ENCODE data around the gene SEZ6. TPM values are rescaled to one million over a fixed set of nuclear protein-coding genes. Genes with fewer than 3 reads are reported as not detected.

The SEZ6 gene
- total RNA-seq, 2 experiments from 2014 or later, result not detected

- Mint-ChIP-seq H3K4me1 (ENCODE audit: low read depth) (peaks cover 13% of the 10 kb centered on the region), H3K36me3 (ENCODE audit: low read depth) (peaks cover 70% of the 10 kb centered on the region), H3K27ac (no peak overlapping the region), H3K9me3 (peaks cover 4% of the 10 kb centered on the region), H3K4me3 (no peak overlapping the region), H3K27me3 (no peaks in the 10 kb centered on the region)
- no peak for TF ChIP-seq CTCF (IDR thresholded peaks at IDR 0.05)
- ChIA-PET POLR2A (interaction anchor here (1.5 to 2.1 kb wide), 3 partner anchors 10 to 70 kb away, joined by 5 to 6 read pairs (median 6); partner anchors contain the start of genes DHRS13 and FAM222B), CTCF (interaction anchor here (1.0 to 3.6 kb wide), 13 partner anchors 9 to 185 kb away, joined by 3 to 15 read pairs (median 4); partner anchors contain the start of genes DHRS13 and TLCD1)
- DNase-seq (peak; percentile 43), ATAC-seq (peak; percentile 38)
- intact Hi-C loops (cut with micrococcal nuclease), result no loop called here
Observed at GRCh38 chr17:28912281-28912937, 93.4 kb downstream of the SEZ6 start.

GRCh38 chr17:28911411-28912045, 94.3 kb downstream of the SEZ6 start:
- DNase-seq (no peak), ATAC-seq (no peak)
- H3K36me3 Mint-ChIP-seq (ENCODE audit: low read depth), result peaks cover 63% of the 10 kb centered on the region
- no peak for TF ChIP-seq CTCF (IDR thresholded peaks at IDR 0.05)
- POLR2A ChIA-PET, result interaction anchor here (0.7 to 1.7 kb wide), 5 partner anchors 9 to 23 kb away, joined by 3 to 6 read pairs (median 4); partner anchors contain the start of gene DHRS13
- CTCF ChIA-PET, result interaction anchor here (1.2 to 5.2 kb wide), 10 partner anchors 9 to 184 kb away, joined by 3 to 32 read pairs (median 5); partner anchors contain the start of genes DHRS13 and TLCD1
- H3K9me3 Mint-ChIP-seq, result peaks cover 4% of the 10 kb centered on the region
- intact Hi-C loops (cut with micrococcal nuclease), result no loop called here
- H3K4me3 Mint-ChIP-seq, result no peak overlapping the region
- H3K27me3 Mint-ChIP-seq, result no peaks in the 10 kb centered on the region
- no peak overlapping the region for H3K27ac Mint-ChIP-seq
- H3K4me1 Mint-ChIP-seq (ENCODE audit: low read depth), result peaks cover 10% of the 10 kb centered on the region

- Mint-ChIP-seq H3K4me3 (no peak overlapping the region), H3K36me3 (ENCODE audit: low read depth) (peaks cover 56% of the 10 kb centered on the region), H3K27me3 (no peaks in the 10 kb centered on the region), H3K9me3 (peaks cover 4% of the 10 kb centered on the region), H3K4me1 (ENCODE audit: low read depth) (peaks cover 11% of the 10 kb centered on the region), H3K27ac (no peak overlapping the region)
- ChIA-PET CTCF (interaction anchor here (0.8 to 5.2 kb wide), 10 partner anchors 8 to 183 kb away, joined by 3 to 32 read pairs (median 4); partner anchors contain the start of genes DHRS13 and TLCD1), POLR2A (interaction anchor here (0.7 to 1.7 kb wide), 8 partner anchors 8 to 118 kb away, joined by 3 to 6 read pairs (median 4); partner anchors contain the start of gene DHRS13)
- intact Hi-C loops (cut with micrococcal nuclease), result no loop called here
- DNase-seq (no peak), ATAC-seq (no peak)
- TF ChIP-seq CTCF (IDR thresholded peaks at IDR 0.05), result no peak
Observed at GRCh38 chr17:28910534-28910933, 95.3 kb downstream of the SEZ6 start.

GRCh38 chr17:28908640-28909167, 97.1 kb downstream of the SEZ6 start:
- DNase-seq, result no peak
- no peaks in the 10 kb centered on the region for H3K27me3 Mint-ChIP-seq
- no peak for ATAC-seq
- intact Hi-C loops (cut with micrococcal nuclease), result no loop called here
- ChIA-PET CTCF (interaction anchor here (0.8 to 5.2 kb wide), 10 partner anchors 11 to 180 kb away, joined by 3 to 32 read pairs (median 4); partner anchors contain the start of genes FLOT2 and NEK8), POLR2A (interaction anchor here (0.9 to 1.2 kb wide), 2 partner anchors 10 to 18 kb away, joined by 3 read pairs; no protein-coding TSS in a partner anchor)
- TF ChIP-seq CTCF (IDR thresholded peaks at IDR 0.05), result no peak
- no peak overlapping the region for H3K4me3 Mint-ChIP-seq
- peaks cover 2% of the 10 kb centered on the region for H3K4me1 Mint-ChIP-seq (ENCODE audit: low read depth)
- H3K36me3 Mint-ChIP-seq (ENCODE audit: low read depth), result peaks cover 42% of the 10 kb centered on the region
- peak overlapping the region; percentile 40 for H3K27ac Mint-ChIP-seq
- H3K9me3 Mint-ChIP-seq, result no peaks in the 10 kb centered on the region
